Activated gamma-delta T cell treated with anti-CD3 and anti-CD28 coated beads, Interleukin-2, amount 50 U/mL, for 16 hours (primary cell): ENCODE measurements around the gene TTC34.

Experiments
- DNase-seq: peaks from one replicate; pipeline ENCODE4 v3.0.0-alpha.2; 2020; ENCODE audit warnings: low read depth

TTC34 gene

DNA sequence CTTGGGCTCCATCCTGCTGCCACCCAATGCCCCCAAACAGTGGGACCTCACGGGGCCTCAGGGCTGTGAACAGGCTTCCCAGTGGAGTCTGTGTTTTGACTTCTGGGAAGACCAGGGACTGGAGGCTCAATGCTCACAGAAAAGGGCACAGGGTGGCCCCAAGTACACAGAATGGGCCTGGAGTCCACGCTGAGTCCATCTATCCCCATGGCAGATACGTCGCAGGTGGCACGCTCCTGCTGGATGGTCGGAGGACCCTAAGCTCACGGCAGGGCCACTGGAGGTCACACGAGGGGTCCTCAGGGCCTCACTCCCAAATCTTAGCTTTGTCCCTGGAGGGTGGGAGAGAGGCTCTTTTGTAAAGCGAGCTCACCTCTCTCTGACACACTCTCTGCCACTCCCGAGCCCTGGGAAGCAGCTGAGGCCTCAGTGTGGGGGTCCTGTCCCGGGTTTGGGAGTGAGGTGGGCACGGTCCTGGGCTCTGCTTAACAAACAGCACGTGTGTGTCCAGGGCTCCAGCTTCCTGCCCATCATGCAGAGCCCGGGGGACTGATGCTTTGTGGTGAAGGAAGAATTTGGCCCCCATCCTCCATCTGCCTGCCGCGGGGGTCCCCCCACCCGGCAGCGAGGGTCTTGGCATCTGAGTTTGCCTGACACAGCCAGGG, 27.2 kb upstream of the TTC34 start:
- no peak for DNase-seq

- DNase-seq, result no peak
Observed at GRCh38 chr1:2826736-2827292, 25.3 kb upstream of the TTC34 start.

- no peak for DNase-seq
Observed at GRCh38 chr1:2826316-2826715, 24.8 kb upstream of the TTC34 start.

- DNase-seq, result no peak
Observed at GRCh38 chr1:2825487-2826189, 24.1 kb upstream of the TTC34 start.

DNA sequence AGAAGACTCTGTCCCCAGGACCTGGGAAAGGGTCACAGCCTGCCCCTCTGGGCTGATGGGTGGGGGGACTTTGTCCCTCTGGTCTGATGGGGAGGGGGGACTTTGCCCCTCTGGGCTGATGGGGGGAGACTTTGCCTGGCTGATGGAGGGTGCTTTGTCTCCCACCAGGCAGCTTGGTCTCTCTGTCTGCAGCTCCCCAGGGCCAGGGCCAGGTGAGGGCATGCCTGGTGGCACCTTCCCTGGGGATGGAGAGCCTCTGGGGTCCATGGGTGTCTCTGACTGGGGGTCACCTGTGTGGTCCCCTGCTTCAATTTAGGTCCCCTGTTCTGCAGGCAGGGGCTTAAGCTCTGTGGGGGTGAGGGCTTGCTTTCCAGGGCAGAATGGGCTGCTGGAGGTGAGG, 23.5 kb upstream of the TTC34 start:
- DNase-seq, result no peak

GRCh38 chr1:2823921-2824610, 22.6 kb upstream of the TTC34 start:
- DNase-seq, result no peak

GRCh38 chr1:2822621-2823145, 21.2 kb upstream of the TTC34 start:
- no peak for DNase-seq

- DNase-seq, result no peak
Observed at GRCh38 chr1:2821966-2822620, 20.6 kb upstream of the TTC34 start.

DNA sequence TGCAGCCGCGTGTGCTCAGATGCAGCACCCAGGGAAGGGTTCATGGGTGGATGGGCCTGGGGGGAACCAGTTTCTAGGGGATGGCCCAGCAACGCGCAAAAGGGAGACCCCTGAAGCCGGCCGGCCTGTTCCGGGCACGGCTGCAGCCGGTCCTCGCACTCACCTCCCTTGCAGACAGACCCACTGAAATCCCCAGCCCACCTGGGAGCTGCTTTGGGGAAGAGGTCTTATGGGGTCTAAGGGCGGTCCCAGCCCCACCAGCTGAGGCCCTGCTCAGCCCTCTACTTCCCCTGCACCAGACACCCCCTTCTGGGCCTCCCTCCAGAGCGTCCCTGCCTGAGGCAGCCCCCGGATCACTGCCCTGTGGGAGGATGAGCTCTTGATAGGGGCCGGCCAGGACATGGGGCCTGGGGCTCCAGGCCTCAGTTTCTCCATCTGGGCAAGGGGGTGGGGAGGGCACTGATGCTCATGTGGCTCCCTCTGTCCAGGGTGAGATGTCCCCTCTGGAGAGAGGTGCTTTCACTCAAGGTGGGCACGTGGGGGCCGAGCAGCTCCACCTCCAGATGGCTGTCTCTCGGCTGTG, 20.0 kb upstream of the TTC34 start:
- DNase-seq, result no peak

DNA sequence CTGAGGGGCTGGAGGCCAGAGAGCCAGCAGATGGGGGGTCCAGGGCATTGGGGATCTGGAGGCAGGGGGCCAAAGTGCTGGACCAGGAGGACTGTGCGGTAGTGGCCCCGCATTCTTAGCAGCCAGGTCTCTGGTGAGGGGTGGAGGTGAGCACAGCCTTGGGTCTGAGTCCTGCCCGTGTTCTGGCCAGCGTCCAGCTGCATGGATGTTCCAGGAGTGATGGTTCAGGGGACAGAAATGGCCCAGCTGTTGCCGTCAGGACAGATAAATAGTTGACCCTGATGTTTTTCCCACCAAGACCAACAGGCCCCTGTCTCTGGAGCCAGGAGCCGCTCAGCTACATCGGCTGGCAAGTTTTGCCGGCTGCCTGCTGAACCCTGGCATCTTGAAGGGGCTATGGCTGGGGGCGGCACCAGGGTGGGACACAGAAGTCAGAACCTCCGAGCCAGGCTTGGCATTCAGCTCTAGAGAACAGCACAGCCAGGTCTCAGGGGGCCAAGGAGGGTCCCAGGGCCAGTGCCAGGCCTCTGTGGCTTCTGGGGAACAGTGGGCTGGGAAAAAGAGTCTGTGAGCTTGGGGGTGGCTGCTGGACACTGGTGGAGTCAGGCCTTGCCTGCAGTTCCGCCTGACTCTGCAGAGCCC, 19.4 kb upstream of the TTC34 start:
- DNase-seq, result no peak

DNA sequence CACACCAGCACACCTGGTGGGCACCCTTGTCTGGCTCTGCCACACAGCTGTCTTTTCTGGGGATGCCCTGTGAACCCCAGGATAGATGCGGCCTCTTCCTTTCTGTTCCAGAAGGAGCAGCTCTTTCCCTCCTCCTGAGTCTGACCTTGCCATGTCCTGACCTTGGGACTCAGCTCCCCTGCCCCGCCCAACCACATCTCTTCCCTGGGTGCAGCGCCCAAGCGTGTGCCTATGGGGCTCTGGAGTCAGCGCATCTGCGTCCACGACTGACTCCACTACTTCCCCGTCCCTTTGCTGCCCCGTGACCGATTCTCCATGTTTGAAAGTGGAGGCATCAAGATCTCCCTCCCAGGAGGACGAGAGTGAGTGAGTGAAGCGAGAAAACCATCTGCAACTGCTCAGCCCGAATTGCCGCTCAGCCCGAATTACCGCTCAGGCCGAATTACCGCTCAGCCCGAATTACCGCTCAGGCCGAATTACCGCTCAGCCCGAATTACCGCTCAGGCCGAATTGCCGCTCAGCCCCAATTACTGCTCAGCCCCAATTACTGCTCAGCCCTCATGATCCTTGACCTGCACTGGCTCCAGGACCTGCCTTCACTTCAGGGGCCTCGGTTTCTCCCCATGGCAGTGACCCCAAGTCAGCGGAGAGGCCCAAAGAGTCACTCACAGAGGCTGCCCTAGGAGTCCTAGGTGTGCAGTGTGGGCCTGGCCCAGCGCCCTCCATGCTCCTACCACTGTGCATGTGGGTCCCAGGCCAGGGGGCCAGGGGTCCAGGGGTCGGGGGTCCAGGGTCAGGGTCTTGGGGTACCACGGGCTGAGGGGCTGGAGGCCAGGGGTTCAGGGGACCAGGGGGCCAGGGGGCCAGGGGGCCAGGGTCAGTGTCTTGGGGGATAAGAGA, 18.6 kb upstream of the TTC34 start:
- DNase-seq, result no peak

DNA sequence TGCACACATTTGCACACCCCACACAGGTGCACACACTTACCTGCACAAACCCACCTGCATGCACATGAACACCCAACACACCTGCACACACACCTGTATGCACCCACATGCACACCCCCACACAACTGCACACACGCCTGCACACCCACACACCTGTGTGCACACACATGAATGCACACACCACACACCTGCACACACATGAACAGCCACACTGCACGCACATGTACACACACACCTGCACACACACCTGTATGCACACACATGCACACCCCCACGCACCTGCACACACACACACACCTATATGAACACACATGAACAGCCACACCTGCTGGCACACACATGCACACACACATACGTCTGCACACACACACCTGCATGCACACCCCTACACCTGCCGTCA, 17.9 kb upstream of the TTC34 start:
- no peak for DNase-seq

DNA sequence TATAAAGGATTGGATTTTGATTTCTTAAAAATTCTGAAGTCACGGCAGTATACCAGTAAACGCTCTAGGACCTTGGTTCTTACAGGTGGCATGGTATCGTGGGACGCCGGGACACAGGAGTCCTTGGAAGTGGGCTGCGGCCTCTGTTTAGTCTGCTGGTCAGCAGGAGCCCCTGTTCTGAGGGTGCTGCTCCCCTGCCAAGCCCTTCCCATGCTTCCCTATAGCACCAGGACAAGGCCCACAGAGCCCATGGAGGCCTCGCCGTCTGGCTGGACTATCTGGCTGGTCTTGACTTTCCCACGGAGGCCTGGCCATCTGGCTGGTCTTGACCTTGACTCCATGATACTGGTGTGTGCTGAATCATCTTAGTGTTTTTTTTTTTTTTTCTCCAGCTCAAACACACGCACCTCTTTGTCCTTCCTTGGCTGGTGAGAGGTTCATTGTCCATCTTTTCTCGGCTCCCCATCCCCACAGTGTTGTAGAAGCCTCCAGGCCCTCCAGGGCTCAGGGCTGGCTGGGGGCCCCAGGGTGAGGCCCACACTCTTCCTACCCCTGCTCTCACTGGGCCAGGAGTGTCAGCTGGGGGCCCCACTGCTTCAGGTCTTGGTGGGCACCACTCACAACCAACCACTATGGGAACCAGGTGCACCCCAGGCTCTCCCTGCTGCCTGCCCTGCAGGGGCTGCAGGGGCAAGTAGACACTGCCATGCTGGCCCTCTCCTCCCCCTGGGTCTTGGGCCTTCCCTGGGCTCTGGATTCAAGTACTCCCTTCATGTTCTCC, 16.5 kb upstream of the TTC34 start:
- DNase-seq, result no peak

- no peak for DNase-seq
Observed at GRCh38 chr1:2816786-2817185, 15.3 kb upstream of the TTC34 start.

- no peak for DNase-seq
Observed at GRCh38 chr1:2815551-2815950, 14.1 kb upstream of the TTC34 start.

GRCh38 chr1:2814511-2815075, 13.1 kb upstream of the TTC34 start:
- DNase-seq, result no peak

GRCh38 chr1:2812939-2813653, 11.6 kb upstream of the TTC34 start:
- DNase-seq, result no peak

- DNase-seq, result no peak
Observed at GRCh38 chr1:2812136-2812535, 10.6 kb upstream of the TTC34 start.

DNA sequence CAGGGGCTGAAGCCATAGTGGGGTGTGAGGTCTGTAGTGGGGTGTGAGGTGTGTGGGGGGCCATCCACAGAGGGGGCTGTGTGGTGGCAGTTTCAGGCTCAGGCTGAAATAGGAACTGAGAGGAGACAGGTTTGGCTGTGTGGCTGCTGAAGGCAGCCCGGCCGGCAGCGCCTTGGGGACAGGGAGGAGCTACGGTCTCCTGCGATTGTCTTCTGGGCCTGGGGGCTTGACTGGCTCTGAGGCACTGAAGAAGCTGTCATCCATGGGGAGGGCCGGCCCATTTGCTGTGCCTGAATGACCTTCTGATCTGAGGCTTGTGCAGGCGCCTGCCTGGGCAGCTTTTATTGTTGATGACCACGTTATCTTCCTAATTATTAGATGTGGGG, 10.0 kb upstream of the TTC34 start:
- no peak for DNase-seq
